Ovary (tissue), 3 donors: ENCODE results near the gene PELO.

Source experiments
- CTCF ChIP-seq, 3 donors: fragments of 450-650 bp in 2 of 3; fragments of 200-600 bp in 1 of 3; IDR thresholded peaks; one replicate each; pipeline versions ENCODE4 v1.5.1 to v1.8.0; 2016 to 2022; ENCODE audit warnings: antibody characterized with exemption in 3 of 3, mild to moderate bottlenecking in 1 of 3
- EP300 ChIP-seq: sonication (generic); formaldehyde crosslinking; IDR thresholded peaks from one replicate; pipeline ENCODE4 v1.6.1; 2017; ENCODE audit warnings: antibody characterized with exemption
- POLR2A ChIP-seq: fragments of 450-650 bp; IDR thresholded peaks from one replicate; pipeline ENCODE4 v1.6.1; 2017; ENCODE audit warnings: antibody characterized with exemption, mild to moderate bottlenecking, moderate library complexity
- donor health status: DM: no; HTN: no; CAD: no.

DNA sequence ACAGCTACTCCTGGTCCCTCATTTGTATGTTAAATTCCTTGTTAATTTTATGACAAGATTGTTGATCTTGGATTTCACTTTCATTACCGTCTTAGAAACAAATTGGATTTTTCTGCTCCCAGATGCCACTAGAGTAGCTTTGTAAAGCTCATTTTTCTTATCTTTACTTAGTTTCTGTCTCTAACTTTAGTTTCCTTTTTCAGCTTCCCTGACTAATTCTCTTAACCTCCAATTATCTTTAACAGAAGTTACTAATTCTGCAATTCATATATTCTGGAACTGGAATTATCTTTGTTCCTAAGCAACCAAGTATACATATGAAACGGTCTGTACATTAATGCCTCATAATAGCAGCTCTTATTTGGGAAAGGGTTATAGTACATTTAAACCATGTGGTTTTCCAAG is 16.7 kb downstream of the PELO start:
- no peak for TF ChIP-seq CTCF (IDR thresholded peaks at IDR 0.05)
- no peak for TF ChIP-seq EP300
- no peak for TF ChIP-seq POLR2A
